Cardiac muscle cell (in vitro differentiated cells and primary cell): ENCODE measurements around the gene CCR3. TPM values are rescaled to one million over a fixed set of nuclear protein-coding genes. Genes with fewer than 3 reads are reported as not detected.

ENCODE experiments used
- DNase-seq, 2 donors: peaks; one replicate each; pipeline versions ENCODE4 v3.0.0 to v3.0.0-alpha.2; 2010 to 2017; ENCODE audit warnings: low read depth in 1 of 2, low spot score in 1 of 2
- H3K27ac ChIP-seq: fragments of 200-600 bp; sonication (generic); 2 replicates; pipeline ENCODE4 v1.5.1; 2016
- H3K27me3 ChIP-seq: fragments of 200-600 bp; sonication (generic); 2 replicates; pipeline ENCODE4 v1.6.0; 2016; ENCODE audit warnings: control low read depth
- H3K36me3 ChIP-seq: fragments of 200-600 bp; sonication (generic); 2 replicates; pipeline ENCODE4 v1.5.1; 2016; ENCODE audit warnings: control low read depth
- H3K4me1 ChIP-seq: fragments of 200-600 bp; sonication (generic); 2 replicates; pipeline ENCODE4 v1.8.1; 2017; ENCODE audit warnings: low read depth, mild to moderate bottlenecking, mixed run types
- H3K4me3 ChIP-seq: fragments of 200-600 bp; sonication (generic); 2 replicates; pipeline ENCODE4 v1.5.1; 2016; ENCODE audit warnings: mild to moderate bottlenecking
- H3K9me3 ChIP-seq: fragments of 200-600 bp; sonication (generic); 2 replicates; pipeline ENCODE4 v1.5.1; 2017; ENCODE audit warnings: low read depth, mild to moderate bottlenecking, control low read depth
- polyA plus RNA-seq: library from polyadenylated mRNA; unstranded; fragments of >200 nt; fragmentation: Nextera tagmentation; extraction: Ambion mirVana; gene quantifications from 2 replicates; pipeline ENCODE4 v1.2.1, GENCODE V29; 2016
- total RNA-seq: library from RNA; depleted of rRNA; stranded (reverse); fragments of >200 nt; gene quantifications from 2 replicates; pipeline ENCODE4 v1.2.3, GENCODE V29; 2016
- TF ChIP-seq, protein P1 (sequence below): IDR thresholded peaks from 2 replicates; pipeline ENCODE4 v1.5.1; 2012; ENCODE audit warnings: low read depth, mild to moderate bottlenecking, low read length

CCR3 gene
- not detected in 2 replicates for total RNA-seq
- not detected in 2 replicates for polyA plus RNA-seq

DNA sequence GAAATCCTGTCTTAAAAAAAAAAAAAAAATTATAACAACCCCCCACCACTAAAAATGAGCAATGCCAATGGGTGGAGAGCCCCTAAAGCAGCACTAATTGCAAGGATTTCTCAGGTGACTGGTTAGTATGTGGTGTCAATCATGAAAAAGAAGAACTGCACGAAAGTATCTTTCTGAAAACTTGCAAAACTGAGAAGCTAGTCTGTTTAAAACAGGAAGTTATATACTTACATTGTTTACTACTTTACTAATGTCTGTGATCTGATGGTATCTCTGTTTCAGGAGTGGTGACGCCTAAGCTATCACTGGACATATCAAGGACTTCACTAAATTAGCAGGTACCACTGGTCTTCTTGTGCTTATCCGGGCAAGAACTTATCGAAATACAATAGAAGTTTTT, at the start of gene CCR3:
Gene CCR3 (plus strand): TSS at position 341 of the 400 bp plus-strand sequence. CDS start 22,699 bp downstream, outside the sequence.
- Histone ChIP-seq H3K9me3 (no peaks in the 10 kb centered on the region), H3K27ac (no peak within 1 kb of the TSS), H3K4me3 (no peak within 1 kb of the TSS), H3K27me3 (no peaks in the 10 kb centered on the region), H3K36me3 (no peaks in the 10 kb centered on the region), H3K4me1 (no peaks in the 10 kb centered on the region)
- DNase-seq = no peak
- TF ChIP-seq, protein P1, sequence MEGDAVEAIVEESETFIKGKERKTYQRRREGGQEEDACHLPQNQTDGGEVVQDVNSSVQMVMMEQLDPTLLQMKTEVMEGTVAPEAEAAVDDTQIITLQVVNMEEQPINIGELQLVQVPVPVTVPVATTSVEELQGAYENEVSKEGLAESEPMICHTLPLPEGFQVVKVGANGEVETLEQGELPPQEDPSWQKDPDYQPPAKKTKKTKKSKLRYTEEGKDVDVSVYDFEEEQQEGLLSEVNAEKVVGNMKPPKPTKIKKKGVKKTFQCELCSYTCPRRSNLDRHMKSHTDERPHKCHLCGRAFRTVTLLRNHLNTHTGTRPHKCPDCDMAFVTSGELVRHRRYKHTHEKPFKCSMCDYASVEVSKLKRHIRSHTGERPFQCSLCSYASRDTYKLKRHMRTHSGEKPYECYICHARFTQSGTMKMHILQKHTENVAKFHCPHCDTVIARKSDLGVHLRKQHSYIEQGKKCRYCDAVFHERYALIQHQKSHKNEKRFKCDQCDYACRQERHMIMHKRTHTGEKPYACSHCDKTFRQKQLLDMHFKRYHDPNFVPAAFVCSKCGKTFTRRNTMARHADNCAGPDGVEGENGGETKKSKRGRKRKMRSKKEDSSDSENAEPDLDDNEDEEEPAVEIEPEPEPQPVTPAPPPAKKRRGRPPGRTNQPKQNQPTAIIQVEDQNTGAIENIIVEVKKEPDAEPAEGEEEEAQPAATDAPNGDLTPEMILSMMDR = no peak

DNA sequence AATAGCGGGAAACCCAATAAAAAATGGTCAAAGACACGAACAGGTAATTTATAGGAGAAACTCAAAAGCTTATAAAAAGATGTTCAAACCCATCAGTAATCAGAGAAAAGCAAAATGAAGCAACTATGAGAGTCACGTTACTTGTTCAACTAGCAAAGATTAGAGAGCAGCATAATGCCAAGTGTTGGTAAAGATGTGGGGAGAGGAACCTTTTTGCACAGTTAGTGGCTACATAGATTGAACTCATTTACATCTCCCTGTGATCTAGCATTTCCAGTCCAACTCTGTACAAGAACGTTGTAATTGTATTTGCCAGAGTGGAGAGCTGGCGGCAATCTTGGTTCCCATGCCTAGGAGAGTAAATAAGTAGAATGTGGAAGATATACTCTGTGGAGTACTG, 49.3 kb upstream of the CCR3 start:
- Histone ChIP-seq H3K9me3 (no peaks in the 10 kb centered on the region), H3K36me3 (no peaks in the 10 kb centered on the region), H3K4me3 (no peak overlapping the region), H3K4me1 (no peaks in the 10 kb centered on the region), H3K27ac (no peak overlapping the region), H3K27me3 (no peaks in the 10 kb centered on the region)
- TF ChIP-seq, protein P1 = no peak
- DNase-seq = no peak

DNA sequence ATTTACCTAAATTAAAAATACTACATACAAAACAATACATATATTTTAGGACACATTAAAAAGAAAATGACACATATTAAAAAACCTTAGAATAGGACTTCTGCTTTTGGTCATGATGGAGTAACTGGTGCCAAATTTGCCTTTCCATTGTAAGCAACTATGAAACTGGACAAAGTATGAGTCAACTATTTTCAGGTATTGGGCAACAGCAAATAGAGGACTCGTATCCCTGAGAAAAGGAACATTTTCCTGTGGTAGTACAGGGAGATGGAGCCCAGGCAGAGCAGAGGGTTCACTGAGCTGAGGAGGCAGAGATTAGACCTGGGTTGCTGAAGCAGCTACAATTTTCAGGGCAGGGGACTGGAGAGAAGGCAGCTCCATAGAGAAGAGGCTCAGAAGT, 48.8 kb upstream of the CCR3 start:
- H3K27me3 ChIP-seq = no peaks in the 10 kb centered on the region
- TF ChIP-seq, protein P1 = no peak
- H3K4me3 ChIP-seq = no peak overlapping the region
- no peaks in the 10 kb centered on the region for H3K9me3 ChIP-seq
- DNase-seq = peak in 1 of 2 donors; percentile 43
- no peak overlapping the region for H3K27ac ChIP-seq
- no peaks in the 10 kb centered on the region for H3K36me3 ChIP-seq
- H3K4me1 ChIP-seq = no peaks in the 10 kb centered on the region

DNA sequence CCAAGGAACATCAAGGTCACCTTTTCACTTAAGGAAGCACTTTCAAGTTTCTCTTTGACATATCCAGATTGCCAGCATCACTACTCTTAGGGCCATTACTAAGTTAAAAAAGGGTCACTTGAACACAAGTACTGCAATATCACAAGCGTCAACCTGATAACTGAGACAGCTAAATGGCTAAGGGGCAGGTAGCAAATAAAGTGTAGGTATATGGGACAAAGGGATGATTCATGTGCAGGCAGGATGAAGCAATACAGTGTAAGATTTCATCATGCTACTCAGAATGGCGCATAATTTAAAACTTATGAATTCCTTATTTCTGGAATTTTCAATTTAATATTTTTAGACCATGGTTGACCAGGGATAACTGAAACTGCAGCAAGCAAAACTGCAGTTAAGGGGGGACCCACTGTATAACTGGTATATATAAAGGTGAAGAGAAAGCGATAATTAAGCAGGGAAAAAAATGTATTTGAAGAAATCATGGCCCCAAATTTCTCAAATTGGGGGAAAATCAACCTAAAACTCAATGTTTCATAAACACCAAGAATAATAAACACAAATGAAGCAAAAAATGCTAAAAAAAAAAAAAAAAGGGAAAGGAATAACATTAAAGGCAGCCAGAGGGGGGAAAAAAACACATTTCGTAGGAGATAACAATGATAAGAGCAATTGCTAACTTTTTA, 47.2 kb upstream of the CCR3 start:
- Histone ChIP-seq H3K27ac (no peak overlapping the region), H3K27me3 (no peaks in the 10 kb centered on the region), H3K9me3 (no peaks in the 10 kb centered on the region), H3K36me3 (no peaks in the 10 kb centered on the region), H3K4me1 (no peaks in the 10 kb centered on the region), H3K4me3 (no peak overlapping the region)
- DNase-seq = no peak
- TF ChIP-seq, protein P1 = no peak

DNA sequence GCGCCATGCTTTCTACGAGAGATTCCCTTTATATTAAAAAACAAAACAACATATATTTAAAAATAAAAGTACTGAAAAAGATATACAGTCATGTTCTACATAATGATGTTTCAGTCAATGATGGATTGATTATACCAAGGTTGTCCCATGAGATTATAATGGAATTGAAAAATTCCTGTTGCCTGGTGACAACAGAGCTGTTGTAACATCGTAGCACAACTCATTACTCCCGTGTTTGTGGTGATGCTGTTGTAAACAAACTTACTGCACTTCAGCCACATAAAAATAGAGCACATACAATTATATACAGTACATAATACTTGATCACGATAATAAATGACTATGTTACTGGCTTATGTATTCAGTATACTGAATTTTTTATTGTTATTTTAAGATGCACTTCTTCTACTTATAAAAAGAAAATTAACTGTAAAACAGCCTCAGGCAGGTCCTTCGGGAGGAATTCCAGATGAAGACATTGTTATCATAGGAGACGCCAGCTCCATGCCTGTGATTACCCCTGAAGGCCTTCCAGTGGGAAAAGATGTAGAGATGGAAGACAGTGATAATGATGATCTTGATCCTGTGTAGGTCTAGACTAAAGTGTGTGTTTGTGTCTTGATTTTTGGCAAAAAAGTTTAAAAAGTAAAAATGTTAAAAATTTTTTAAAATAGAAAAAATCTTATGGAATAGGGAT, 45.9 kb upstream of the CCR3 start:
- Histone ChIP-seq H3K4me3 (no peak overlapping the region), H3K9me3 (no peaks in the 10 kb centered on the region), H3K36me3 (no peaks in the 10 kb centered on the region), H3K27me3 (no peaks in the 10 kb centered on the region), H3K4me1 (no peaks in the 10 kb centered on the region), H3K27ac (no peak overlapping the region)
- TF ChIP-seq, protein P1 = no peak
- no peak for DNase-seq
